Cardiac muscle cell (in vitro differentiated cells and primary cell): Measurements from ENCODE around the gene RMND1. TPM values are rescaled to one million over a fixed set of nuclear protein-coding genes. Genes with fewer than 3 reads are reported as not detected.
A peak's percentile ranks its signal among the peaks of the same experiment; 100 is the strongest.

Experiments used
- DNase-seq, 2 donors: peaks; one replicate each; pipeline versions ENCODE4 v3.0.0 to v3.0.0-alpha.2; 2010 to 2017; ENCODE audit warnings: low read depth in 1 of 2, low spot score in 1 of 2
- H3K27ac ChIP-seq: fragments of 200-600 bp; sonication (generic); 2 replicates; pipeline ENCODE4 v1.5.1; 2016
- H3K27me3 ChIP-seq: fragments of 200-600 bp; sonication (generic); 2 replicates; pipeline ENCODE4 v1.6.0; 2016; ENCODE audit warnings: control low read depth
- H3K36me3 ChIP-seq: fragments of 200-600 bp; sonication (generic); 2 replicates; pipeline ENCODE4 v1.5.1; 2016; ENCODE audit warnings: control low read depth
- H3K4me1 ChIP-seq: fragments of 200-600 bp; sonication (generic); 2 replicates; pipeline ENCODE4 v1.8.1; 2017; ENCODE audit warnings: low read depth, mild to moderate bottlenecking, mixed run types
- H3K4me3 ChIP-seq: fragments of 200-600 bp; sonication (generic); 2 replicates; pipeline ENCODE4 v1.5.1; 2016; ENCODE audit warnings: mild to moderate bottlenecking
- H3K9me3 ChIP-seq: fragments of 200-600 bp; sonication (generic); 2 replicates; pipeline ENCODE4 v1.5.1; 2017; ENCODE audit warnings: low read depth, mild to moderate bottlenecking, control low read depth
- polyA plus RNA-seq: library from polyadenylated mRNA; unstranded; fragments of >200 nt; fragmentation: Nextera tagmentation; extraction: Ambion mirVana; gene quantifications from 2 replicates; pipeline ENCODE4 v1.2.1, GENCODE V29; 2016
- total RNA-seq: library from RNA; depleted of rRNA; stranded (reverse); fragments of >200 nt; gene quantifications from 2 replicates; pipeline ENCODE4 v1.2.3, GENCODE V29; 2016
- TF ChIP-seq, protein P1 (sequence below): IDR thresholded peaks from 2 replicates; pipeline ENCODE4 v1.5.1; 2012; ENCODE audit warnings: low read depth, mild to moderate bottlenecking, low read length

Gene RMND1, protein sequence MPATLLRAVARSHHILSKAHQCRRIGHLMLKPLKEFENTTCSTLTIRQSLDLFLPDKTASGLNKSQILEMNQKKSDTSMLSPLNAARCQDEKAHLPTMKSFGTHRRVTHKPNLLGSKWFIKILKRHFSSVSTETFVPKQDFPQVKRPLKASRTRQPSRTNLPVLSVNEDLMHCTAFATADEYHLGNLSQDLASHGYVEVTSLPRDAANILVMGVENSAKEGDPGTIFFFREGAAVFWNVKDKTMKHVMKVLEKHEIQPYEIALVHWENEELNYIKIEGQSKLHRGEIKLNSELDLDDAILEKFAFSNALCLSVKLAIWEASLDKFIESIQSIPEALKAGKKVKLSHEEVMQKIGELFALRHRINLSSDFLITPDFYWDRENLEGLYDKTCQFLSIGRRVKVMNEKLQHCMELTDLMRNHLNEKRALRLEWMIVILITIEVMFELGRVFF
- total RNA-seq = 12.2 and 17.2 TPM in 2 replicates
- polyA plus RNA-seq = 19.3 and 21.4 TPM in 2 replicates

DNA sequence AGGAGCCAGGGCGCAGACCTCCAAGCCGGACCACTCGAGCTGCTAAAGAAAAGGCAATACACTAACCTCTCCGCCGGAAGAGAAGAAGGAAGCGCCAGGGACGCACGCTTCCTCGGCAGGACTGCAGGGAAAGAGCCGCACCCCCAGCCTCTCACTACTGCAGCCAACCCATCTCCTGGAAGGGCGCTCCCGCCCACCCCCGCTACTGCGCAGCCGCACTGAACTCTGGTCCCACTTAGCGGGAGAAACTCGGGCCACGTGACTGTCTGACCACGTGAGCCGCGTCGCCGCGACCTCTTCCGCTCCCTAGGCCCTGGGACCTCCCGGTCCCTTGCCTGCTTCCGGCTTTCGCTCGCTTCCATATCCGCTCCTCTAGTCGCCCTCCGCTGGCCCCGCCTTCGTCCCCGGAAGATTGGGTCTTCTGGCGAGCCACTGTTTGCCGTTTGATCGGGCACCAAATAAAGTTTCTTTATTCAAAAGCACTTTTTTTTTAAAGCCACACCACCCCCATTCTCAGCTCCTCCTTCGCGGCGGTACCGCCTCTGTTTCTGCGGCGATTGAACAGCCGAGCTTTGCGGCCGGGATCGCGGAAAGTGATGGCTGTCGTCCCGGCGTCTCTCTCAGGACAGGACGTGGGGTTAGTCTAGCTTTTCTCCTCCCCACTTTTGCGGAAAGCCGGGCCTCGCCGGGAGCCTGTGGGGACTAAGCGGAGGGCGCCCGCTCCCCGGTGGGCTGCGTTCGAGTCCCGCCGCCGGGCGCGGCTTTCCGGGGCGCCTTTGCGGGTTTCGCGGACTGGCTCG lies at the start of gene RMND1:
TSS of gene RMND1 (minus strand) at position 177 of the 800 bp plus-strand sequence. CDS start 6,315 bp downstream, outside the sequence.
- peaks cover 8% of the 10 kb centered on the region for H3K4me1 ChIP-seq
- H3K36me3 ChIP-seq = no peaks in the 10 kb centered on the region
- peak within 1 kb of the TSS; percentile 89 for H3K27ac ChIP-seq
- TF ChIP-seq, protein P1, sequence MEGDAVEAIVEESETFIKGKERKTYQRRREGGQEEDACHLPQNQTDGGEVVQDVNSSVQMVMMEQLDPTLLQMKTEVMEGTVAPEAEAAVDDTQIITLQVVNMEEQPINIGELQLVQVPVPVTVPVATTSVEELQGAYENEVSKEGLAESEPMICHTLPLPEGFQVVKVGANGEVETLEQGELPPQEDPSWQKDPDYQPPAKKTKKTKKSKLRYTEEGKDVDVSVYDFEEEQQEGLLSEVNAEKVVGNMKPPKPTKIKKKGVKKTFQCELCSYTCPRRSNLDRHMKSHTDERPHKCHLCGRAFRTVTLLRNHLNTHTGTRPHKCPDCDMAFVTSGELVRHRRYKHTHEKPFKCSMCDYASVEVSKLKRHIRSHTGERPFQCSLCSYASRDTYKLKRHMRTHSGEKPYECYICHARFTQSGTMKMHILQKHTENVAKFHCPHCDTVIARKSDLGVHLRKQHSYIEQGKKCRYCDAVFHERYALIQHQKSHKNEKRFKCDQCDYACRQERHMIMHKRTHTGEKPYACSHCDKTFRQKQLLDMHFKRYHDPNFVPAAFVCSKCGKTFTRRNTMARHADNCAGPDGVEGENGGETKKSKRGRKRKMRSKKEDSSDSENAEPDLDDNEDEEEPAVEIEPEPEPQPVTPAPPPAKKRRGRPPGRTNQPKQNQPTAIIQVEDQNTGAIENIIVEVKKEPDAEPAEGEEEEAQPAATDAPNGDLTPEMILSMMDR = no peak
- no peaks in the 10 kb centered on the region for H3K9me3 ChIP-seq
- H3K4me3 ChIP-seq = peak within 1 kb of the TSS; percentile 76
- no peaks in the 10 kb centered on the region for H3K27me3 ChIP-seq
- DNase-seq = peak; percentile 100

DNA sequence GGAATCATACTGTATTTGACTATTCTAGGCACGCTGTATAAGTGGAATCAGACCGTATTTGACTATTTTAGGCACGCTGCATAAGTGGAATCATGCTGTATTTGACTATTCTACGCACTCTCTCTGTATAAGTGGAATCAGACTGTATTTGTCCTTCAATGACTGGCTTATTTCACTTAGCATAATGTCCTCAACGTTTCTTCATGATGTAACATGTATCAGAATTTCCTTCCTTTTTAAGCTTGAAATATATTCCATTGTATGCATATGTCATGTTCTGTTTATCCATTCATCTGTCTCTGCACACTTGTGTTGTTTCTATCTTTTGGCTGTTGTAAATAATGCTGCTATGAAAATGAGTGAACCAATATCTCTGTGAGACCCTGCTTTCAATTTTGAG lies 47.6 kb upstream of the RMND1 start:
- H3K4me1 ChIP-seq = no peaks in the 10 kb centered on the region
- TF ChIP-seq, protein P1 = no peak
- no peak for DNase-seq
- H3K9me3 ChIP-seq = no peaks in the 10 kb centered on the region
- H3K27me3 ChIP-seq = peaks cover 37% of the 10 kb centered on the region
- H3K36me3 ChIP-seq = no peaks in the 10 kb centered on the region
- H3K4me3 ChIP-seq = no peak overlapping the region
- no peak overlapping the region for H3K27ac ChIP-seq

DNA sequence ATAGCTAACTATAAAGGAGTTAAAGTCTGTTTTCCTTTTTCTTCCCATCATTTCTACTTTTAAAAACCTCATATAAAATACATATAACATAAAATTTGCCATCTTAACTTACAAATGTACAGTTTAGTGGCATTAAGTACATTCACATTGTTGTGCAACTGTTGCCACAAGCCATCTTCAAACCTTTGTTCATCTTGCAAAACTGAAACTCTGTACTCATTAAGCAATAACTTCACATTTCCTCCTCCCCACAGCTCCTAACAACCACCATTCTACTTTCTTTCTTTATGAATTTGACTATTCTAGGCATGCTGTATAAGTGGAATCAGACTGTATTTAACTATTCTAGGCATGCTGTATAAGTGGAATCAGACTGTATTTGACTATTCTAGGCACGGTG lies 46.4 kb upstream of the RMND1 start:
- Histone ChIP-seq H3K27me3 (peaks cover 49% of the 10 kb centered on the region), H3K4me1 (no peaks in the 10 kb centered on the region), H3K36me3 (no peaks in the 10 kb centered on the region), H3K27ac (no peak overlapping the region), H3K4me3 (no peak overlapping the region), H3K9me3 (no peaks in the 10 kb centered on the region)
- peak in 1 of 2 donors; percentile 57 for DNase-seq
- TF ChIP-seq, protein P1 = no peak

DNA sequence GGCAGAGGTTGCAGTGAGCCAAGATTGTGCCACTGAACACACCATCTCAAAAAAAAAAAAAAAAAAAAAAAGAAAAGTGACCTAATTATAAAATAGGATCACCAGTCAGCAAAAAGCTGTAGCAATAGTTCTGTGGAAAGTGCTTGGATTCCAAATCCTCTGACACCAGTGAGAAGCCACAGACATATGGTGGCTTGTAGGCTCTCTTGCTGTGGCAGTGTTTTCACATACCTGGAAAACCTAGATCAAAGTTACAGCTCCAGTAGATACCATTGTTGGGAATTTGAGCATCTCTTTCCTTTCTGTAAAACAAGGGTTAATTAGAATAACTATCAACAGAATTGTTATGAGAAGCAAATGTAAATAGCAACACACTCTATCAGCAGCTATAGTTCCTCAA lies 46.0 kb upstream of the RMND1 start:
- Histone ChIP-seq H3K9me3 (no peaks in the 10 kb centered on the region), H3K4me1 (no peaks in the 10 kb centered on the region), H3K36me3 (no peaks in the 10 kb centered on the region), H3K4me3 (no peak overlapping the region), H3K27me3 (peaks cover 53% of the 10 kb centered on the region), H3K27ac (no peak overlapping the region)
- TF ChIP-seq, protein P1 = no peak
- no peak for DNase-seq

DNA sequence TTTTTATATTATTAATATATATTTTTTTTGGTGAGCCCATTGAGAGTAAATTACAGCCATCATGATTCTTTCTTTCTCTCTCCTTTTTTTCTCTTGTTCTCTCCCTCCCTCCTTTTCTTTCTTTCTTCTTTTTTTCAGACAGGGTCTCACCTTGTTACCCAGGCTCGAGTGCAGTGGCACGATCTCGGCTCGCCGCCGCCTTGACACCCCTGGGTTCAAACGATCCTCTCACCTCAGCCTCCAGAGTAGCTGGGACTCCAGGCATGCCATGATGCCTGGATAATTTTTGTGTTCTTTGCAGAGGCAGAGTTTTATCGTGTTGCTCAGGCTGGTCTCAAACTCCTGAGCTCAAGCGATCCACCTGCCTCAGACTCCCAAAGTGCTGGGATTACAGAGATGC lies 43.5 kb upstream of the RMND1 start:
- H3K9me3 ChIP-seq = no peaks in the 10 kb centered on the region
- TF ChIP-seq, protein P1 = no peak
- H3K27me3 ChIP-seq = peaks cover 56% of the 10 kb centered on the region

More for the DNA sequence above, 43.5 kb upstream of the RMND1 start:
- Histone ChIP-seq H3K27ac (no peak overlapping the region), H3K36me3 (no peaks in the 10 kb centered on the region), H3K4me3 (no peak overlapping the region), H3K4me1 (no peaks in the 10 kb centered on the region)
- no peak for DNase-seq
